Ecto neural progenitor cell (in vitro differentiated cells): ENCODE results near the gene ACAP3.

Source experiments
- DNase-seq: peaks from one replicate; pipeline ENCODE4 v3.0.0-alpha.2; 2018; ENCODE audit warnings: low spot score

Gene ACAP3

GRCh38 chr1:1307923-1308755, at the start of gene ACAP3, which contains the start of gene PUSL1:
ACAP3 (minus strand) TSS chr1:1307930; CDS start chr1:1307815, 115 bp downstream.
PUSL1 (plus strand) TSS chr1:1308597; CDS start chr1:1308644, 47 bp downstream.
- peak; percentile 91 for DNase-seq

GRCh38 chr1:1356796-1357401, 49.2 kb upstream of the ACAP3 start:
- DNase-seq, result peak; percentile 69

- DNase-seq, result no peak
Observed at GRCh38 chr1:1356166-1356795, 48.6 kb upstream of the ACAP3 start.

- DNase-seq, result no peak
Observed at GRCh38 chr1:1355416-1355815, 47.7 kb upstream of the ACAP3 start.

GRCh38 chr1:1354271-1355247, 46.8 kb upstream of the ACAP3 start:
- peak; percentile 64 for DNase-seq

- no peak for DNase-seq
Observed at GRCh38 chr1:1353389-1354151, 45.8 kb upstream of the ACAP3 start.

GRCh38 chr1:1352786-1353388, 45.2 kb upstream of the ACAP3 start:
- no peak for DNase-seq

GRCh38 chr1:1351511-1352427, 44.0 kb upstream of the ACAP3 start:
- peak; percentile 65 for DNase-seq

GRCh38 chr1:1349256-1350012, 41.7 kb upstream of the ACAP3 start, which contains the start of gene DVL1:
DVL1 (minus strand) TSS chr1:1349418; CDS start chr1:1349065, 353 bp downstream.
- DNase-seq, result peak; percentile 85

GRCh38 chr1:1348420-1349255, 40.9 kb upstream of the ACAP3 start:
- peak; percentile 61 for DNase-seq

- DNase-seq, result peak; percentile 66
Observed at GRCh38 chr1:1347663-1348419, 40.1 kb upstream of the ACAP3 start.

- no peak for DNase-seq
Observed at GRCh38 chr1:1347026-1347595, 39.4 kb upstream of the ACAP3 start.

- no peak for DNase-seq
Observed at GRCh38 chr1:1346501-1346890, 38.8 kb upstream of the ACAP3 start.

GRCh38 chr1:1345860-1346500, 38.2 kb upstream of the ACAP3 start:
- no peak for DNase-seq

- no peak for DNase-seq
Observed at GRCh38 chr1:1345384-1345783, 37.7 kb upstream of the ACAP3 start.
